Stomach (tissue), 4 donors: Measurements from ENCODE around the gene AMPD2.

Source experiments
- EP300 ChIP-seq: sonication (generic); formaldehyde crosslinking; IDR thresholded peaks from one replicate; pipeline ENCODE4 v1.6.1; 2017; ENCODE audit warnings: antibody characterized with exemption
- POLR2A ChIP-seq, 4 donors: fragments of 450-650 bp; IDR thresholded peaks; one replicate each; pipeline ENCODE4 v1.6.1; 2016; ENCODE audit warnings: antibody characterized with exemption in 4 of 4, control low read depth in 2 of 4, mild to moderate bottlenecking in 1 of 4, moderate library complexity in 1 of 4
- POLR2AphosphoS5 ChIP-seq, 3 donors: sonication (generic); formaldehyde crosslinking; IDR thresholded peaks; one replicate each; pipeline ENCODE4 v1.6.1; 2016; ENCODE audit warnings: antibody characterized with exemption in 3 of 3
- TF ChIP-seq, protein P1 (sequence below), 7 experiments: fragments of 450-650 bp in 4 of 7; fragments of 200-600 bp in 3 of 7; sonication (generic) in 3 of 7; IDR thresholded peaks; one replicate each; pipeline ENCODE4 v1.5.1; 2016 to 2019; ENCODE audit warnings: antibody characterized with exemption in 7 of 7, control low read depth in 2 of 7, mild to moderate bottlenecking in 1 of 7

DNA sequence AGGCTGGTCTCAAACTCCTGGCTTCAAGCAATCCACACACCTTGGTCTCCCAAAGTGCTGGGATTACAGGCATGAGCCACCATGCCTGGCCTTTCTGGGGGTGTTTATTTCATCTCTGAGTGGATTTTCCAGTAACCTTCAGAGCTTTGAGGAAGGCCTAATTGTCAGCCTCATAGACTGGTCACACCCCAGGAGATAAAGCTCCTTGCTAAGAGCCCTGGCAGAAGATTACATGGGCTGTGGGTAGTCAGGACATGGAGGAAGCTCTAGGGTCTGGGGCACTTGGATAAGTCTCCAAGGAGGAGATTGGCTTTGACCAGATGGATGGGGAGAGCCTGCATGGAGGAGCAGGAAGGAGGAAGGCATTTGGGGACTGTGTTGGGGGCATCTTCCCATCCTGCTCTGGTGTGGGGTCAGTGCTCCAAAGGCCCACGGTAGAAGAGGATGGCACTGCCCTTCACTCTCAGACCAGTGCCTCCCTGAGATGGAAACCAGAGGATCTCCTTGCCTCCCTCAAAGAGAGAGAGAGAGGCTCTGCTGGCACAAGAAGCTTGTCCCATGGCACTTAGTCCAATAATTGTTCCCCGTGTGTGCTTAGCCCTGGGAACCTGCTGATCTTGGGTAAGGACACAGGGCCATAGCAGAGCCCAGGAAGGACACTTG is 21.6 kb downstream of the AMPD2 start:
- TF ChIP-seq, protein P1, sequence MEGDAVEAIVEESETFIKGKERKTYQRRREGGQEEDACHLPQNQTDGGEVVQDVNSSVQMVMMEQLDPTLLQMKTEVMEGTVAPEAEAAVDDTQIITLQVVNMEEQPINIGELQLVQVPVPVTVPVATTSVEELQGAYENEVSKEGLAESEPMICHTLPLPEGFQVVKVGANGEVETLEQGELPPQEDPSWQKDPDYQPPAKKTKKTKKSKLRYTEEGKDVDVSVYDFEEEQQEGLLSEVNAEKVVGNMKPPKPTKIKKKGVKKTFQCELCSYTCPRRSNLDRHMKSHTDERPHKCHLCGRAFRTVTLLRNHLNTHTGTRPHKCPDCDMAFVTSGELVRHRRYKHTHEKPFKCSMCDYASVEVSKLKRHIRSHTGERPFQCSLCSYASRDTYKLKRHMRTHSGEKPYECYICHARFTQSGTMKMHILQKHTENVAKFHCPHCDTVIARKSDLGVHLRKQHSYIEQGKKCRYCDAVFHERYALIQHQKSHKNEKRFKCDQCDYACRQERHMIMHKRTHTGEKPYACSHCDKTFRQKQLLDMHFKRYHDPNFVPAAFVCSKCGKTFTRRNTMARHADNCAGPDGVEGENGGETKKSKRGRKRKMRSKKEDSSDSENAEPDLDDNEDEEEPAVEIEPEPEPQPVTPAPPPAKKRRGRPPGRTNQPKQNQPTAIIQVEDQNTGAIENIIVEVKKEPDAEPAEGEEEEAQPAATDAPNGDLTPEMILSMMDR (IDR thresholded peaks at IDR 0.05) = no peak
- no peak for TF ChIP-seq POLR2A (IDR thresholded peaks at IDR 0.05)
- no peak for TF ChIP-seq EP300
- TF ChIP-seq POLR2AphosphoS5 (IDR thresholded peaks at IDR 0.05) = no peak
